Hematopoietic multipotent progenitor cell (in vitro differentiated cells): ENCODE results near the gene PLXNA1. TPM values are rescaled to one million over a fixed set of nuclear protein-coding genes. Genes with fewer than 3 reads are reported as not detected.

ENCODE experiments used
- DNase-seq, 3 donors: peaks; one replicate each; pipeline ENCODE4 v3.0.0-alpha.2; 2011 to 2015; ENCODE audit warnings: low read depth in 2 of 3, low spot score in 2 of 3
- total RNA-seq: library from RNA; depleted of rRNA; stranded (reverse); fragments of >200 nt; gene quantifications from one replicate; pipeline ENCODE4 v1.2.3, GENCODE V29; 2012

Gene PLXNA1
- total RNA-seq, 1 donor, result 0.81 TPM

DNA sequence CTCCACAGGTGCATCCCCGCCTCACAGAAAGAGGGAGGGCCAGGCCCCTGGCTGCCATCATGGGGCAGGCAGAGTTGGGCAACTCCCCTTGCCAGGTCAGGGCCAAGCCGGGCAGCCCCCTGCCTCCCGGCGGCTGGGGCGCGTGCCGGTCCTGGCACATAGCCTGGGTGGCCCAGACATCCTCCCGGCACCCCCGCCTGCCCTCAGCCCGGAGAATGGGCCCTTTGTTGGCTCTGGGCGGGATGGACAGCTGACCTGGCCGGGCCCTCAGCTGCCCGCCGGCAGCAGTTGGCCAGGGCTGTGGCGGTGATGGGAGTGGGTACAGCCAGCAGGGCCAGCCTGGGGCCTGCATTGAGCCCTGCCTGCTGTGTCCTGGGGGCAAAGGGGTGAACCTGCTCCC, 16.5 kb downstream of the PLXNA1 start:
- no peak for DNase-seq

DNA sequence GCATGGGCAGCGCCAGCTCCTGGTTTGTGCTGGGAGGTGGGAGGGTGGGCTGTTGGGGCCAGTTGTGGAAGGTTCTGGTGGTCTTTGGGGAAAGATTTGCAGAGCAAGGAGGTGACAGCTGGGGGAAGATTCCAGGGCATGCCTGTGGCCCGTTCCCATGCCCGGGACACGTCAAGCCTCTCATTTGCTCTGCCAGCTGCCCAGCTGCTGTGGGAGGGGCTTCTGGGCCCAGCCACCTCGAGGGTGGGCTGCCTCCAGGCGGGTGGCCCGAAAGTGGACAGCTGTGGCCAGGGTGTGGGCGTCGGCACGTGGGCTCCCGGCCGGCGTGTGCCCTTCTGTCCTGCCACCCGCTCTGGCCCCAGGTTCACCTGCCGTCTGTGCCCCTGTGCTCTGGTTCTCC, 17.2 kb downstream of the PLXNA1 start:
- no peak for DNase-seq

DNA sequence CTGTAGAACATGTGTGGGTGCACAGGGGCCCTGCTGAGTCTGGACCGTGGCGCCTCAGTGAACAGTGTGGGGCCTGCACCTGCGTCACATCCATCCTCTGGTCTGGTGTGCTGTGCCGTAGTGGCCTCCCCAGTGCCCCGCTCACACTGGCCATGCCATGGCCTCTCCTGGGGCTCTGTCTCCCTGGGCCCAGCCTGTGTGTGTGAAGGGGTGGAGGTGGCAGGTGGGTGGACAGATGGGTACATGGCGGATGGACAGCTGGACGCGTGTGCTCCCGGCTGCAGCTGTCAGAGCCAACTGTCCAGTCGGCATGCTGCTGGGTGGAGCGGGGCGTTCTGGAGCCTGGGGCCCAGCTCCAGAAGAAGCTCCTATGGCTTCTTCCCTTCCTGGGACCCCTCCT, 17.8 kb downstream of the PLXNA1 start:
- no peak for DNase-seq

DNA sequence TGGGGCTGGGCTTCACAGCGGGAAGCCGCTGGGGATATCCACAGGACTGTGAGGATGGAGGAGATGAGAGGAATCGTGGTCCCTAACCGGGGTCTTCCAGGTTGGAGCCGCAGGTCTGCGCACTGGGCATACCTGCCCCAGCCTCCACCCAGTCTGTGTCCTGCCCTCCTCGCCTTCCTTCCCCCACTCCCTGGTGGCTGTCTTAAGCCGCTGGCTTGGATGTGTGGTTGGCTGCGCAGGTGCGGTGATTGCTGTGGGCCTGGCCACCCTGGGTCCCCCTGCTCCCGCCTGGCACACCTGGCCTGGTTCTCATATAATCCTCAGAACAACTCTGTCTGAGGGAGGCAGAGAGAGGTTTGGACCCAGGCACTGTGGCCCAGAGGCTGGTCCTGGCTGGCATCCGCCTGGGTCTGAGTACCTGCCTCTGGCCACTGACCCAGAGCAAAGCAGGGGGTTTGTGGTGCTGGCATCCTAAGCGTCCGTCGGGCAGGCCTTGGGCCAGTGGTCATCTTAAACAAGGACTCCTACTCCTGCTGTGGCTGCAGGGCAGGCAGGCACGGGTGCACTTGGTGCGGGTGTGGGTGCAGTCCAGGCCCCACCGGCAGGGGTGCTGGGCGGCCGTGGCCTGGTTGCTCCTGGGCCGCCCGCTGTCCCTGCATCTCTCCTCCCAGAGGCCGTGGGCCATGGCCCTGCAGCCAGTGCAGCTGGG, 18.7 kb downstream of the PLXNA1 start:
- no peak for DNase-seq

DNA sequence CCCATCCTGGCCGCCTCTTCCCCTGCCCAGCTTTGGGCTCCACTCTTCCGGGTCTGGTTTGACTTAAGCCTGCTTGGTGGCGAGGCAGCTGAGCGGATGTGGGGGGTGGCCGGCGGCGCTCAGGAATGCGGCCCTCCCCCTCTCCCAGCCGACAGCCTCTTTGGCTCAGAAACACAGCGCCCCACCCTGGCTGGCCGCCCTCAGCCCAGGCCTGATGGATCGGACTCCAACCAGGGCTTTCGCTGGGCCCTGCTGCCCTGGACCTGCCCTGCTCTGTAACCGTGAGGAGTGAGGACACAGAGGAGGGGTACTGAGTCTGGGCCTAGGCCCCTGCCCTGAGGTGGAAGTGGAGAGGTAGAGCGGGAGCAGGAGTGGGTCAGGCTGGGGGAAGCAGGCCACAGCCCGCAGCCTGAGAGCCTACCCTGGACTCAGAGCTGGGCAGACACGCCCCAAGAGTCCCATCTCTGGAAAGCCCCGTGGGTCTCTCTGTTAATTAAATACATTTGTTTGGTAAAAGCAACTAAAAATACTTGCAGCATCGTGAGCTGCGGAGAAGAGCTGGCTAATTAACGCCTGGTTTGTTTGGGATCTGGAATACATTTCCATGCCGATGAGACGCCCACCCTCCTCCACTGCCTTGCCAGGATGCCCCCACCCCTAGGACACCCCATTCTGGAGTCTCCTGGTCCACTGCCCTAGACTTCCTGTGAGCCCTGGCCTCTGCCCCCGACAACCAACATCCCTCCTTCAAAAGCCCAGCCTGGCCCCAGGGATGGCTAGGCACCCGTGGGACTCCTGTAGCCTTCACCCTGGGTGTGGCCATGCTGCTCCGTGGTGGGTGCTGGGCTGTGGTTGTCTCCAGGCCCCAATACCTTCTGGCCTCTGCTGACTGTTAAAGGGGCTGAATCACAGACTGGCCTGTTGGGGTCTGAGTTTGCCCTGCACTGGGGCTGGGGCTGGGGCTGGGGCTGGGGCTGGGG, 19.6 kb downstream of the PLXNA1 start:
- DNase-seq, result no peak

DNA sequence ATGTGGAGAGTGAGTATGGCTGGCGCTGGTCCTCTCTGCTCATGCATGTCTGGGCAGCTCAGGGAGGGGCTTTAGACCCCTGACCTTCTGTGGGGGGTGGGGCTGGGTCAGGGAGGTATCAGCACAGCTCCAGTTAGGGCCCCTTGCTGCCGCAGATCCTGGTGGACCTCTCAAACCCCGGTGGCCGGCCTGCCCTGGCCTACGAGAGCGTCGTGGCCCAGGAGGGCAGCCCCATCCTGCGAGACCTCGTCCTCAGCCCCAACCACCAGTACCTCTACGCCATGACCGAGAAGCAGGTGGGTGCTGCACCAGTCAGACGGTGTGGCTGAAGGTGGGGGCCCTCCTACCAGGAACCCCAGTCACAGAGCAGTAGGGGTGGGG, 20.2 kb downstream of the PLXNA1 start:
- DNase-seq, result no peak

DNA sequence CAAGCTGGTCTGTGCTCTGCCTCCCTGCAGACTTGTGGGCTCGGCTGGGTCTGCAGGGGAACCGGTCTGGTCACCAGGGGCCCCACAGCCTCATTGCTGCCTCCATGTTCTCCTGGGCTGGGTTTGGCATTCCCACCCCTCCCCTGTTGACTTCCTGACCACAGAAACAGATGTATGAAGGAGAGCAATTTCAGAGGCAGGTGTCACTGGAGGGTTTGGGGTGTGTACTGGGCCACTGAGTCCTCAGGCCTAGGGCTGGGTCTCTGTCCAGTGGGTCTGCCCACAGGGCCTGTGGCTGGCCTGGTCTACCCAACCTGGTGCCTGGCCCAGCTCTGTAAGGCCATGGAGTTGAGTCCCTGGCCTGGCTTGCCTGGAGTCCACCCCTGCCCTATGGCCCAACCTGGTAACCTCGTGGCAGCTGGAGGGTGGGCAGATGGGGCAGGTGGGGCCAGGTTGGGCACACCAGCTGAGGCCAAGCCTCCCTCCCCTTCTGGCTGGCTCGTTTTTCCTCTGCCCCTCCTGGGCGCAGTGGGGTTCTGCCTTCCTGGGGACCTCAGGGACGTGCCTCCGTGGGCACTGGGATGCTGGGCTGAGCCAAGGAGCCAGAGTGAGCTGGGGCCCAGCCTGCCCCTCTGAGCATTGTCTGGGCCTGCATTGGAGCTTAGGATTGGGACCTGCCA, 20.8 kb downstream of the PLXNA1 start:
- no peak for DNase-seq

DNA sequence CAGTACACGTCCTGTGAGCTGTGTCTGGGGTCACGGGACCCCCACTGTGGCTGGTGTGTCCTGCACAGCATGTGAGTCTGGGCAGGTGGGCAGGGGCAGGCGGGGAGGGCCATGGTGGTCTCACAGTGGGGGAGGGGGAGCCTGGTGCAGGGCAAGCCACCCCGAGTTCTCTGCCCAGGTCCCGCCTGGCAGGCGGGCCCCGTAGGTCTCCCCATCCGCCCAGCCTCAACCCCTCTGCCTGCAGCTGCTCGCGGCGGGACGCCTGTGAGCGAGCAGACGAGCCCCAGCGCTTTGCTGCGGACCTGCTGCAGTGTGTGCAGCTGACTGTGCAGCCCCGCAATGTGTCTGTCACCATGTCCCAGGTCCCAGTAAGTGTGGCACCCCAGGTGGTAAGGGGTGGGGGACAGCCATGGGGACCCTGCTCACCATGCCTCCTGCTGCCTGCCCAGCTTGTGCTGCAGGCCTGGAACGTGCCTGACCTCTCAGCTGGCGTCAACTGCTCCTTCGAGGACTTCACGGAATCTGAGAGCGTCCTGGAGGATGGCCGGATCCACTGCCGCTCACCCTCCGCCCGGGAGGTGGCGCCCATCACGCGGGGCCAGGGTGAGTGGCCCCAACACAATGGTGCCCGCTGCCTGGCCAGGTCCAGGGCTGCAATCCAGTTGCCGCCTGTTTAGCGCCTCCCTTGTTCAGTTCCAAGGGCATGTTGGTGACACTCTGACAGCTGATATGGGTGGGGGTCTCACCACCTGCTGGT, 21.9 kb downstream of the PLXNA1 start:
- no peak for DNase-seq

DNA sequence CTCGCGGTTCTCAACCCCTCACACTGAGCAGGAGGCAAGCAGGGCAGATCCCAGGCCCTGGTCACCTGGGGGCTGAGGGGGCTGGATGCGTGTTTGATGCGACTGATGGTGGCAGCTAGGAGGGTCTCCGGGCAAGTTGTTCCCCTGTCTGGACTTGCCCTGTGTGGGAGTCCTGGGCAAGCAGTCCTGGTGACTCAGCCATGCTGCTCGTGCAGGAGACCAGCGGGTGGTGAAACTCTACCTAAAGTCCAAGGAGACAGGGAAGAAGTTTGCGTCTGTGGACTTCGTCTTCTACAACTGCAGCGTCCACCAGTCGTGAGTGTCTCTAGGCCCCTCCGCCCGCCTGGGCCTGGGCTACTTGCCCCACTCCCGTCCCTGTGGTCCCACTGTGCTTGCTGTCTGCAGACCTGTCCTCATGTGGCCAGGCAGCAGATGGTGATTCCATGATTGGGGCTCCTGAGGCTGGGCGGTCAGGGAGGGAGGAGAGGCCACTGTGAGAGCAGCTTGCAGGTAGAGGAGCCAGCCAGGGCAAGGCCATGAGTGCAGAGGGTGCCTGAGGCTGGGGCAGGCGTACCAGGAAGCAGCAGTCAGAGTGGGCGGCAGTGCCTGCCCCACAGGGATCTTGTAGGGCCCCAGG, 23.1 kb downstream of the PLXNA1 start:
- no peak for DNase-seq

DNA sequence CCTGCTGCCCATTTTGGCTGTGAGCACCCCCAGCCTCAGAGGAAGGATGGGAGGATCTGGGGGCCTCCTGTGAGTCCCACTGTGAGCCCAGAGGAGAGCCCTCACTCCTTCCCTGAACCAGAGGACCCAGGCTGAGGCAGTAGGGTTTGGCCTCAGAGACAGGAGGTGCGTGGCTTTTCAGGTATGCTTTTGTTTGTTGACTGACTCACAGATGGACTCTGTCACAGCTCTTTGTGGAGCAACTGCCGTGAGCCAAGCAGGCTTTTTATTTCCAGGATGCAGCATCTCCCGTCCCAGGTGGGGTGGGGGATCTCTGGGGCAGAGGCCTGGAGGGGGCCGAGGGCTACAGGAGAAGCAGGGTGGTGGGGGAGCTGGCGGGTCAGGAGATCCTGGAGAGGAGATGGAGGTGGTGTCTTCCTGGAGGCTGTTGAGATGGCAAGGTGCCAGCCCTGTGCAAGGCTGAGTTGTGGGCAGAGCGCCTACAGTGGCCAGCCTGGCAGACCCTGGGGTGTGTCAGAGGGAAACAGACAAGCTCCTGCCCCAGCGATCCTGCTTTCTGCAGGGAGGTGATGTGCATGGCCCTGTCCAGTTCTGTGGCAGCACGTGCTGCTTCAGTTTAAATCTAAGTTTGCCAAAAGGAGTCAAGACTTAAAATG, 24.0 kb downstream of the PLXNA1 start:
- DNase-seq, result no peak

DNA sequence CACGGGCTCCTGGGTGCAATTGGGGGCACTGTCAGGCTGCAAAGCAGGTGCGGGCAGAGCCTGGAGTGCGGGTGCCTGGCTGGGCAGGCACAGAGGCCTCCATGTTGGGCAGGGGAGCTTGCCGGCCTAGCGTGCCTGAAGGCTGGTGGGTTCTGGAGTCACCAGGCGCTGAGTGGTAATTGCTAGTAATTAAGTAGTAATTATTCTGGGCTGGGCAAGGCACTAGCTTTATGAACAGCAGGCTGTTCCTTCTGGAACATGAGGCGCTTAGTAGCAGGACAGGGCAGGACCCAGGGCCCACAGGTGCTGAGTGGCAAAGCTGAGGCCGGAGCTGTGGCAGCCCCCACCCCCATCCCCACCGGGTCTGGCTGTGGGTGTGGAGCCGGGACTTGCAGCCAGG, 25.3 kb downstream of the PLXNA1 start:
- DNase-seq, result no peak

DNA sequence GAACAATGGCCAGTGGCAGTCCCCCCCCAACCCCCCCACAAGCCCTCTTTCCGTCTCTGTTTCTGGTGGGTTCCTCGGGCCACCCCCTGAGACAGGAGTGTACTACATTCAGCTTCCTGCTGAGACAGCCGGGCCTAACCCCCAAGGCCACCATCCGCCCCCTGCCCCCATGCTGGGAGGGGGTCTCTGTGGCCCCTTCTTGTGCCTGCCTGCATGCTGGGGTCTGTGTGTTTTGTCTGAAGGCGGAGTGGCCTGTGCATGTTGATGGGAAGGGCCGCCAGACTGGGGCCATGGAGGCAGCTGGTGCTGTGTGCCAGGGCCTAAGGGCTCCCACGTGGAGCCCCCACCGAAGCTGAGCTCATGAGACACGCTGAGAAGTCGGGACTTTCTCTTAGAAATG, 26.6 kb downstream of the PLXNA1 start:
- DNase-seq, result no peak

DNA sequence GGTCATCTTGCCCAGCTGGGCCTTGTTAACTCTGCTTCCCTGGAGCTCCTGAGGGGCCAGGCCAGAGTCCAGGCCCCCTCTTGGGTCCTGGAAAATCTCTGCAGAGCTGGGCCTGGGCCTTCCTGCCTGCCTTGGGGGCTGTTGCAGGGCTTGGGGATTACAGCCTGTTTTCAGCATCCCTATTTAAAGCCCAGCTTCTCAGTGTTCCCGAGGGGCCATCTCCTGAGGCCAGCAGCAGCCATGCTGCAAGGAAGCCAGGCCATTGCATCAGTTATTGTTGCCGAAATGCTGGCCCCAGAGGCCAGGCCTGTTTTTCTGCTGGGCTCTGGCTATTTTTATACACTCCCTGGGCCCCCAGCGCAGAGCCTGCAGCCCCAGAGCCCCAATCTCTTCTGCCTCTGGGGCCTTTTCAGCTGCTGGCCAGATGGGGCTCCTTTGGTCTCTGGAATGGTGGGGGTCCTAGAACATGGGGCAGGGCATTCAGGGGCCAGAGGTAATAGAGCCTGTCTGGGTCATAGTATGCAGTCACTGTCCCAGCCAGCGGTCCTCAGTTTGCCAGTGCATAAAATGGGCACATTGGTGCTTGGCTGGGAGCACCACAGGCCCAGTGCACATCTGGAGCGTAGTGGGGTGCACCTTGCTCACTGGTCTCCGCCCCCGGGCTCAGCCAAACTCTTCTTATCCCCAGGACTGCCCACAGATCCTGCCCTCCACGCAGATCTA, 28.5 kb downstream of the PLXNA1 start:
- no peak for DNase-seq

DNA sequence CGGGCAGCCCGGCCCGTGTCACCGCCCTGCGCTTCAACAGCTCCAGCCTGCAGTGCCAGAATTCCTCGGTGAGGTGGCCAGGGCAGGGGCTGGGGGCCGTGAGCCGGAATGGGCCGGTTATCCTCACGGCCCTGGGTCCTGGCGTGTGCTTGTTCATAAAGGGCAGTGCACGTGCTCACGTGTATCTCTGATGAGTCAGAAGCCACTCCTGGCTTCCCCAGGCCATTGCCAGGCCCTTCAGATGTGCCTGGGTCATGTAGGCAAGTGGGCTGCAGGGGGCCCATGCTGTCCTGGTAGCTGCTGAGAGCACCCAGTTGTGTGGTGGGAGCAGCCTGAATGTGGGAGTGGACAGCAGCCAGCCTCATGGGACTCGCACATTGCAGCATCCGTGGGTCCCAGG, 29.2 kb downstream of the PLXNA1 start:
- no peak for DNase-seq

DNA sequence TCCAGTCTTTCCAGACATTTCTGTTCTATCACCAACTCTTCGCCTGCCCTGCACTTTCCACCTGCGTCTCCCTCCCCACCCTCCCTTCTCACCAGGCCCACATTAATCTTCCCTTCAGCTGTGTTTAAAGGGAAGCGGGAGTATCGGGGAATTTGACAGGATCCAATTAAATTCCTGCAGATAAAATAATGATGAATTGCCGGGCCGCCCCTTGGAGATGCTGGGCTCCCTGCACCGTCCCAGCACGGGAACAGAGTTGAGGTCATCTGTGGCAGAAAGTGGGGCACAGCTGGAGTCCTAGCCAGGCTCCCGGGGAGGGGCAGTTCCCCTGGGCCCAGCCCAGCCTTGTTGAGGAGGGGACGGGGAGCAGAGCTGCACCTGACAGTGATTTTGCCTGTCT, 30.3 kb downstream of the PLXNA1 start:
- DNase-seq, result no peak

DNA sequence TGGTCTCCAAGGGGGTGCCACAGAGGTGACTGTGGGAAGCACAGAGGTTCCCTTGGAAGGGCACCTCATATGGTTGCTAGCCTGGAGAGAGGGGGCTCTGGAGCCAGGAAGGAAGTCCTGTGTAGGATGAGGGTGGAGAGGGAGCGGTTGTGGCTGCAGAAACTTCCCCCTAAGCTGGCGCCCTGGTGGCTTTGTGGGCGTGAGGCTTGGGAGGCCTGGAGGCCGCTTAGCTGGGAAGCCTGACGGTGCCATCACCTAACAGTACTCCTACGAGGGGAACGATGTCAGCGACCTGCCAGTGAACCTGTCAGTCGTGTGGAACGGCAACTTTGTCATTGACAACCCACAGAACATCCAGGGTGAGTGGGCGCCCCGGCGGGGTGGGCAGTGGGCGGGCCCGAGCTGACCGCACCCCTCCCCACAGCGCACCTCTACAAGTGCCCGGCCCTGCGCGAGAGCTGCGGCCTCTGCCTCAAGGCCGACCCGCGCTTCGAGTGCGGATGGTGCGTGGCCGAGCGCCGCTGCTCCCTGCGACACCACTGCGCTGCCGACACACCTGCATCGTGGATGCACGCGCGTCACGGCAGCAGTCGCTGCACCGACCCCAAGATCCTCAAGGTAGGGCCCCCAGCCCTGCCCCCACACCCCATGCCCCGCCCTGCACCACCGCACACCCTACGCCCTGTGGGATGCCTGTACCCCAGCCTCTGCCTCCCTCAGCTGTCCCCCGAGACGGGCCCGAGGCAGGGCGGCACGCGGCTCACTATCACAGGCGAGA, 31.0 kb downstream of the PLXNA1 start:
- peak in 1 of 3 donors; percentile 11 for DNase-seq

DNA sequence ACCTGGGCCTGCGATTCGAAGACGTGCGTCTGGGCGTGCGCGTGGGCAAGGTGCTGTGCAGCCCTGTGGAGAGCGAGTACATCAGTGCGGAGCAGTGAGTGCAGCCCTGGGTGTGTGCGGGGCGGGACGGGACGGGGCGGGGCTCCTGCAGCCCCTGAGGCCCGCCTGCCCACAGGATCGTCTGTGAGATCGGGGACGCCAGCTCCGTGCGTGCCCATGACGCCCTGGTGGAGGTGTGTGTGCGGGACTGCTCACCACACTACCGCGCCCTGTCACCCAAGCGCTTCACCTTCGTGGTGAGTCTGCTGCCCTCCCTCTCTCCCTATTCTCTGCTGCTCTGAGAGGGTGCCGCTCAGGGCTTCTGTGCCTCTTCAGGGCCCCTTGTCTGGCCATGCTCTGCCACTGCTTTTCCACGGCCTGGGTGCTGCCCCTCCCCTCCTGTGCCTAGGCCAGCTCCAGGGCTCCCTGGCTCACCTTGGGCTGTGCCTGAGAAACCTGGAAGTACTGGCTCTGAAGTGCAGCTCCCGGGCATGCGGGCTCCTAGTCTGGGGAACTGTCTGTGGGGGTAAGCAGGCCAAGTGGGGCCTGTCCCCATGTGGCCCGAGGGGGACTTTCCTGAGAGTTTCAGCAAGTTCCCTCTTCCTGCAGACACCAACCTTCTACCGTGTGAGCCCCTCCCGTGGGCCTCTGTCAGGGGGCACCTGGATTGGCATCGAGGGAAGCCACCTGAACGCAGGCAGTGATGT, 31.8 kb downstream of the PLXNA1 start:
- DNase-seq, result no peak
